GM19239 (cell line): ENCODE measurements around the gene SCN5A.
A peak's percentile ranks its signal among the peaks of the same experiment; 100 is the strongest.

ENCODE experiments used
- DNase-seq: peaks from one replicate; pipeline ENCODE4 v3.0.0; 2011; ENCODE audit warnings: low spot score; ENCODE audit not compliant: insufficient read length
- FAIRE-seq: peaks from 2 replicates; lab custom pipeline; 2011; peaks lifted over from hg19 to GRCh38; lab: Jason Lieb, UNC

SCN5A gene

DNA sequence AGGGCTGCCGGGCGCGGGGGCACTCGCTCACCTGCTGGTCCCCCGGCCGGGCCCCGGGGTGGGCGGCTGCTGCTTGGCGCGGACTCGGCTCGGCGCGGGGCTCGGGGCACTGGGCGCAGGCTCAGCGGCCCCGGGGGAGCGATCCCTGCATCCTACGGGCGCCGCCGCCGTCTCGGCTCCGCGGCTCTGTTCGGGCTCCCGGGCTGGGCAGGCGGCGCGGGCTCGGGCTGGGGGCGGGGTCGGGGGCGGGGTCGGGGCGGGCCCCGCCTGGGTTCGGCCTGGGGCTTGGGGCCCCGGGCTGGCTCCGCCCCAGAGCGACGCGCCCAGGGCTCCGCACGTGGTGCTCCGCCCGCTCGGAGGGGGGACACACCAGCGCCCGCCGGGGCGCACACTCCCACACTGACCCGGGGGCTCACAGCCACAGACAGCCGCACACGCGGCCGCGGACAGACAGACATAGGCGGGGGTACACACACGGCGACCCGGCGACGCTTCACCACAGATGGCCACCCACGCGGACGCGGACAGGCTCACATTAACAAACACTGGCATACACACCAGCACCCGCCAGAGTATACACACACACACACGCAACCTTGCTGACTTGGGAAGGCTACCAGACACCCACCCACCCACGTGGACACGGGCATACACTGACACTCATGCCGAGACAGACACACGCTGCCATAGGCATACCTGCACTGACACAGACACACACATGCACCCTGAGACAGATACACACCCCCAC is at the start of gene SCN5A:
Gene SCN5A, minus strand, starts transcription at position 188 of the 748 bp plus-strand sequence. CDS start 16,380 bp downstream, outside the sequence.
- DNase-seq (peak; percentile 68), FAIRE-seq (no peak)

DNA sequence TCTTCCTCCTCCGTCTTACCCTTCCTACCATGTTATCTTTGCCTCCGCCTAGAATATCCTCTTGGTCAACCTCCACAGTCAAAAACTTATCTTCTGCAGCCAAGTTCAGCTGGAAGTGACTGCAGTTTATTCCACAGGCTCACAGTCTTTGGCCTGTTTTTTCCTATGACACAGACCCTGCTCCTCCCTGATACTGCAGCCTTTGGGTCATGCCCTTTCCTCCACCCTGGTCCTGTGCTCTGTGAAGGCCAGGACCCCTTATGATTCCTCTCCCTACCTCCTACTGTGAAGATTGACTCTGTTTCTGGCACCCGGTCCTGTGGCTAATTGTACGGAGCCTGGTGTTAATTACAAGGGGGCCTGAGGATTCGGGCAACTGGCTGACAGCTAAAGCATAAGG is 49.3 kb upstream of the SCN5A start:
- DNase-seq (no peak), FAIRE-seq (no peak)

DNA sequence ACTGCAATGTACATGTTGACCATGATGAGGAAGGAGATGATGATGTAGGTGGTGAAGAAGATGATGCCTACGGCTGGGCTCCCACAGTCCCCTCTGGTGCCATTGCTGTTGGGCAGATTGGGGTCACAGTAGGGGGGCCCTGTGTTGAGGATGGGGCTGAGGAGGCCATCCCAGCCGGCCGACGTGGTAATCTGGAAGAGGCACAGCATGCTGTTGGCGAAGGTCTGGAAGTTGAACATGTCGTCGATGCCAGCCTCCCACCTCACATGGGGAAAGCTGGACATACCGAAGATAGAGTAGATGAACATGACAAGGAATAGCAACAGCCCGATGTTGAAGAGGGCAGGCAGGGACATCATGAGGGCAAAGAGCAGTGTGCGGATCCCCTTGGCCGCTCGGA is 48.6 kb upstream of the SCN5A start:
- no peak for DNase-seq
- FAIRE-seq: no peak

- FAIRE-seq: no peak
- DNase-seq: no peak
Measured at GRCh38 chr3:38696034-38696433, 46.5 kb upstream of the SCN5A start.

- DNase-seq (no peak), FAIRE-seq (no peak)
Measured at GRCh38 chr3:38690185-38690584, 40.7 kb upstream of the SCN5A start.

GRCh38 chr3:38689774-38690173 is 40.3 kb upstream of the SCN5A start:
- FAIRE-seq: no peak
- no peak for DNase-seq

- FAIRE-seq: no peak
- no peak for DNase-seq
Measured at GRCh38 chr3:38689346-38689745, 39.9 kb upstream of the SCN5A start.

- no peak for FAIRE-seq
Measured at GRCh38 chr3:38687321-38687720, 37.8 kb upstream of the SCN5A start.

GRCh38 chr3:38684546-38684945 is 35.1 kb upstream of the SCN5A start:
- FAIRE-seq: no peak
- no peak for DNase-seq

More at GRCh38 chr3:38687321-38687720, 37.8 kb upstream of the SCN5A start:
- no peak for DNase-seq

DNA sequence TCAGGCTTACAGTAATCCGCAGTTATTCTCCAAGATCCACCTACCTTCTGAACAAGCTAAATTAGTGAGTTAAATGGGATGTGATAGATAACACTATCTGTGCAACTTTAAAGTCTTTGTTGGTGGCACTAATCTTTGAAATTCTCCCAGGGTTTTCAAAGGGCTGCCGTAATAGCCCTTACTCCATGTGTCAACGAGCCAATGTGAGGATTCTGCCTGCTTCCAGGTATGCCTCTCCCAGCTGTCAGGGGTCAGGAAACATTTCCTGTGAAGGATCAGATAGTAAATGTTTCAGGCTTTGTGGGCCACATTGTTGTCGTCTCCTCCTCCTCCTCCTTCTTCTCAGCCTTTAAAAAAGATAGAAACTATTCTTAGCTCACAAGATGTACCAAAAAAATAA is 20.2 kb upstream of the SCN5A start:
- DNase-seq: no peak
- no peak for FAIRE-seq

GRCh38 chr3:38662544-38662943 is 13.1 kb upstream of the SCN5A start:
- no peak for FAIRE-seq
- no peak for DNase-seq

DNA sequence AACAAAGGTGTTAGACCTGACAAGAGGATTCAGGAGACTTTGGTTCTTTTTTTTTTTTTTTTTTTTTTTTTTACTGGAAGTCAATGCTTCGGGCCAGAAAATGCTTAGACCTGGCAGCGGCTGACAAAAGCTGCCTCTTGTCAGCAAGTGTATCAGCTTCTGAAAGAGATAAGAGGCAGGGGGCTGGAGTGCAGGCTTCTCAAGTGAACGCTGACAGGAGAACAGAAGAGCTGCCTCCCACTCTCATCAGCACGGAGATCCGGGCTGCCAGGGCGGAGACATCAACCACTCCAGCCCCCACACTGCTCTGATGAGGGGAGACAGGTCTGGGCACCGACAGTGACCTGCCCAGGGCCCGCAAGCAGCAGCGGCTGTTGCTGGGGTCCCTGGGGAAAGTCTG is 9.4 kb upstream of the SCN5A start:
- DNase-seq (no peak), FAIRE-seq (no peak)

- no peak for FAIRE-seq
- no peak for DNase-seq
Measured at GRCh38 chr3:38657369-38657768, 7.9 kb upstream of the SCN5A start.

- no peak for DNase-seq
- no peak for FAIRE-seq
Measured at GRCh38 chr3:38655708-38656300, 6.3 kb upstream of the SCN5A start.

DNA sequence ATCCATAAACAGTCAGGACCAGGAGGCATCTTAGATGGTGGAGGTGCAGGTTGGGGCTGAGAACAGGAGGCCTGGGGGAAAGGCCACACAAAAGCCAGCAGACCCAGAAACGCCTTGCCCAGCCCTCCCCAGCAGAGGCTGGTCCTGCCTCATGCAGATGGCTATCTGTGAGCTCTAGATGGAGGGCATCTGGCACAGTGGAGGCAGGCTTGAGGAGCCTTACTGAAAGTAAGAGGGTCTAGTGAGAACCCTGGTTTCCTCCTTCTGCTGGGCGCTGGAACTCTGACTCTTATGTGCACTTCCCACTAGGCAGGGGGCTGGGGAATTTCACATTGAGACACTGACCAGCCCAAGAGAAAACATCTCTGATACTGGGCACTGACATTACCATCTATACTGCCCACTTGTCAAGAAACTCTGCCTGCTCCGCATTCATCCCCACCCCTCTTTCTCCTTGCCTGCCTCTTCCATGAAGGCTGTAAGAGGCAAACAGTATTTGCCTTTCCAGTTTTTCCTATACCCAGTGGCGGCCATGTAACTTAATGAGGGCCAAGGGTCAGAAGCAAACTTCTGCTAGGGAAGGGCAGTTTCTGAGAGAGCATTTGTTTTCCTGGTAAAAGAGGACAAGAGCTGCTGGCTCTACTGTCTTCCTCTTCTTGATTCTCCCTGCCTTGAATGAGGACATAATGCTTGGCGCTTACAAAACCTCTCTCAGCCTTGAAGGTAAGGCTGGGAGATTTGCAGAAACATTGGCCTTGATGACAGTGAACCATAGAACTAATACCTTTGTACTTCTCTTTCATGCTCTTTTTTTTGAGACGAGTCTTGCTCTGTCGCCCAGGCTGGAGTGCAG is 4.4 kb upstream of the SCN5A start:
- no peak for DNase-seq
- no peak for FAIRE-seq

DNA sequence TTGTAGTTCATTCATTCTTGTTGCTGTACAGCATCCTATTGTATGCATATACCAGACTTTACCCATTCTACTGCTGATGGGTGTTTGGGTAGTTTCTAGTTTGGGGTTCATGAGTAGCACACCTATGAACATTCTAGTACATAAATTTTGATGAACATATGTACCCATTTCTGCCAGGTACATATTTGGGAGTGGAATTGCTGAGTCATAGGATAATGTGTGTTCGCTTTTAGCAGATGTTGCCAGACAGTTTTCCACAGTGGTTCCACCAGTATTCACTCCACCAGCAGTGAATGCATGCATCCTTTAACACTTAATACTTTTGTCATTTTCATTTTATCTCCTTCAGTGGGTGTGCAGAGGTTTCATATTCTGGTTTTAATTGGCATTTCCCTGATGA is 3.4 kb upstream of the SCN5A start:
- no peak for DNase-seq
- FAIRE-seq: no peak

DNA sequence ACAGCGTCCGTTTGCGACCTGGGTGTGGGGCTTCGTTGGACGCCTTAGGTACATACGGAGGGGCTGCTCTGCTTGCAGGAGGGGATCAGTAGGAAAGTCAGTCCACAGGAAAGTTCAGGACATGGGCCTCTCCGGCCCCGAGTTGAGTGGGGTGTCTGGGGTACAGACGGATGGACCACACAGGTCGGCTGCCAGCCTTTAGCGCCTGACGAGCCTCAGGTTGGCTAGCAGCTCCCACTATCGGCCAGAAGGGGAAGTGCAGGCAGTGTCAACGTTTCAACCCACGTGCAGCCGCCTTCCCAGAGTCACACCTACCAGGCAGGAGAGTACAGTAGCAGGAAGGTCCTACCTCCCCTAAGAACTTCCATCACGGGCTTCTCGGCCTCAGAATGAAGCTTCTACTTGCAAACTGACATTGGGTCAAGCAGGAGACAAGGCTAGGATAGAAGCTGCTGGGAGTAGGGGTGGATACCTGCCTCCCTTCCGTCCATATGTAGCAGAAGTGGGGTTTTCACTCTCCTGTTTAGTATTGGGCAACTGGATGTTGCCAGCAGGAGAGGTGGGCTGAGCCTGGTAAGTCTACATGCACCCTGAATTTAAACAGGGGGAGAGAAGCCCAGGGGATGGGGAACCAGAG is 1.8 kb upstream of the SCN5A start:
- DNase-seq (peak; percentile 80), FAIRE-seq (peak; percentile 59)

DNA sequence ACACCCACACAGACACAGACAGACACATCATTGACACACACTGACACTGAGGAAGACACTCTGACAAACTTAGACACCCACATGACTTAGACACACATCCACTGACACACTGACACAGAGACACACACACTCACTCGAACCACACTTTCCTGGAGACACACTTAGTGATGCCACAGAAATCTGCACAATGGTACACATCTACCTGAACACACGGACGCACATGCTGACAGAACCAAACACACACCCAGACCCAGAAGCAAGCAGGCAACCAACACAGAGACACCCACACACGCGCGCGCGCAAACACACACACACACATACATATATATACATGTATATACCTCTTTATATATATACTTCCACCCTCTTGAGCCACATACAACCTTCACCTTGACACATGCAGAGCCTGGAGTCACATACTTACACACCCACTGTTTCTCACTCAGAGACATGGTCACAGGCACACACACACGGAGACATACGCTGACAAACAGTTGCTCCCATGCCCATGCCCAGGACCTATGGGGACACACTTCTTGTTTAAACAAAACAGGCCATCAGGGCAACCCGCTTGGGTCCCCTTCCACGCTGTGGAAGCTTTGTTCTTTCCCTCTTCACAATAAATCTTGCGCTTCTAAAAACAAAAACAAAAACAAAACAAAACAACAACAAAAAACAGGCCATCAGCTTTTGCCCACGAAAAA is 913 bp upstream of the SCN5A start:
- FAIRE-seq (no peak), DNase-seq (no peak)

DNA sequence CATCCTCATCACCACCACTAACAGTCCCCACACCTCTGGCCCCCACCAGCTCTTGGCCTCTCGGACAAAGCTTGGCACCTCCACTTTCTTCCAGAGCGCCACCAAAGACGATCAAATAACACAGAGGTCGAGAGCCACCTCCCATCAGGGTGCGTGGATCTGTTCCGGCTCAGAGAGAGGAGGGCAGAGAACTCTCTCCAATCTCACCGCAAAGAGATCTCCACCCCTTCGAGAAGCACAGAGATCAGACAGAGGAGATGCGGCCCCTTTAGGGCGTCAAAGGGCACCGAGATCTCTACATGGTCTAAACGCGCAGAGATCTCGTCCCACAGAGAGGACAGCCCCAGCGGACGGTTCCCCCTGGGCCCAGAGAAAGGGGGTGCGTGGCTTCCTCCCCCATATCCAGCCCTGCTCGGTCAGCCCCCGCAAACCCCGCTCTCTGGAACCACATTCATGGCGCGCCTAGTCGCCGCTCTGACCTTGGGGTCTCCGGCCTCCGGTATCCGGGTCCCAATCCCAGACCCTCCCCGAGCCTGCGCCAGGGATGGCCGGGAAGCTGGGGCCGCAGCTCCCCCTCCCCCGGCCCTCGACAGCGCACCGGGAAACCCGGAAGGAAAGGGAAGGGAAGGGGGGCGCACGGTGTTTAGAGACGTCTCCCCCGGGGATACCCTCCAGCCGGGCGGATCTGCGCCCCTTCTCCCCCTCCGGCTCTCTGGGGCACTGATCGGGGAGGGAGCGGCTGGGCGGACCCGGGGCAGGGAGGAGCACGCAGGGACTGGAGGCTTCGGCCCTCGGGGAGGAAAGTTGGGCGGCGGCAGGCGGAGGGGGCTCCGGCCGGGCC is 608 bp downstream of the SCN5A start:
- DNase-seq (no peak), FAIRE-seq (no peak)
